ENCODE measurements around the gene BTD.
A peak's percentile ranks its signal among the peaks of the same experiment; 100 is the strongest.

The BTD gene

DNA sequence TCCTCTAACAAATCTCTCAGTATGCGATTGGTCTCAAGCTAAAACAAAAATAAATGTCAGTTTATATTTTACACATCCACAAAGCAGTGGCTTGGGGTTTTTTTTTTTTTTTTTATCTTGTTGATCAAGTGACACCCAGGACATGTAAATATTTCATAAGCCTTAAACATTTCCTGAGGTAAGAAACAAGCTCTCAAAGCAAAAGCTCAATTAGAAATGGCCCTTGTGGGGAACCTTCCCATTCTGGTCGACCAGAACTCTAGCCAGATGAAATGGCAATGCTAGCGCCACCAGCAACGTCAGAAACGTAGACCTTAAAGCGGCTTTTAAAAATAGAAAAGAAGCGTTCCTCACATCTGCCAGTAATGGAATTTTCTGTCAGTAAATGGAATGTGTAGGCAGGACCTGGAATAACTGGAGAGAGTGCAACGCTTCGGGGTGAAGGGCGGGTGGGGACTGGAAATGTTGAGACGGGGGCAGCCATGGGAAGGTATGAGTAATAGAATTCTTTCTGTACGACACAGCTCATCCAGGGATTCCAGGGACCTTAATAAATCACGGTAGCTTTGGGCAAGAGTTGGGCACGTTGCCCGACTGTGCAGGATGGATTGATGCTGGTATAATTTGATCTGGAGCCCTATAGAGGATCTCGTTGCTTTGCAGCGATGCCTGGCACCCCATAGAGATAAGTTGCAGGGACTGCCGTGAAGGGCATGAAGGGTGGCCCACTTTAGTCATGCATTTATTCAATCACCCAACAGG, 44.4 kb downstream of the BTD start:
- Histone ChIP-seq H3K36me3 (ENCODE audit: control insufficient read depth, low read length) (no peaks in the 10 kb centered on the region), H3K27me3 (ENCODE audit: control insufficient read depth, low read length) (no peaks in the 10 kb centered on the region), H3K4me2 (ENCODE audit: low read length) (no peak overlapping the region), H3K27ac (ENCODE audit: low read depth, low read length) (no peak overlapping the region), H3K9me2 (replicated peaks; ENCODE audit: control insufficient read depth, low read length) (no peaks in the 10 kb centered on the region), H3K4me1 (ENCODE audit: control insufficient read depth, low read length) (peaks cover 21% of the 10 kb centered on the region), H3F3A (ENCODE audit: control insufficient read depth, insufficient read depth) (no peaks in the 10 kb centered on the region), H3K4me3 (ENCODE audit: low read length) (no peak overlapping the region), H4K20me1 (ENCODE audit: control insufficient read depth, insufficient read depth, low read depth, low read length) (no peaks in the 10 kb centered on the region), H3K9me3 (ENCODE audit: control insufficient read depth, insufficient read depth, low read length) (no peaks in the 10 kb centered on the region), H3K79me2 (ENCODE audit: control insufficient read depth, low read length) (no peaks in the 10 kb centered on the region)
- no peak for TF ChIP-seq CTCF (IDR thresholded peaks at IDR 0.05; ENCODE audit: low read depth, low read length, poor library complexity, severe bottlenecking)
- no peak for TF ChIP-seq EZH2phosphoT487 (IDR thresholded peaks at IDR 0.05; ENCODE audit: borderline replicate concordance, low read length)

DNA sequence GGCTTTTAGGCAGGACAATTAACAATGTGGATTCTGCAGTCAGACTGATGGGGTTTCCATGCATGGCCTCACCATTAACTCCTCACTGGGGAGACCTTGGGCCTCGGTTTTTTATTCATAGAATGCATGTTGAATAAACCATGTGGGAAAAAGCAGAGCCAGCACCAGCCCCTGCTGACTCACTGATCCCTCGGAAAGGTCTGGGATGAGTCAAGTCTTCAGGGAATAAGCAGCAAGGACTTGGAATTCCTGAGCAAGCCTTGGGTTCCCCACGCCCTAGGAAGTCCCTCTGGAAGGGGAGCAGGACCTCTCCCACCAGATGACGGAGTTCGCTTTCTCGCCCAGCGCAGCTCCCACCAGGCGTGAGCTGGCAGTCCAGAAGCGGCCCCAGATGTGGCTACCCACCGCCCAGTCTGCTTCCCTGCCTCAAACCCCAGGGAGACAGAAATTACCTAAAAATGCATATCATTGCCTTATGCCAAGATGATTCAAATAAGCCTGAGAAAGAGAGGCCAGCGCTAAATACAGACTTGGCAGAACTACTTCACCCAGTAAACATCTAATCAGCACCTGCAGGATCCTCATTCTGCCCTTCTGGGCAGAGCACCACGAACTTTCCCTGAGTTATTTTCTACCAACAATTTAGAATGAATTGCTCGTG, 45.4 kb downstream of the BTD start:
- Histone ChIP-seq H3K27ac (ENCODE audit: low read depth, low read length) (no peak overlapping the region), H4K20me1 (ENCODE audit: control insufficient read depth, insufficient read depth, low read depth, low read length) (no peaks in the 10 kb centered on the region), H3K36me3 (ENCODE audit: control insufficient read depth, low read length) (no peaks in the 10 kb centered on the region), H3K4me2 (ENCODE audit: low read length) (peak overlapping the region; percentile 57), H3K4me1 (ENCODE audit: control insufficient read depth, low read length) (peaks cover 21% of the 10 kb centered on the region), H3F3A (ENCODE audit: control insufficient read depth, insufficient read depth) (no peaks in the 10 kb centered on the region), H3K9me3 (ENCODE audit: control insufficient read depth, insufficient read depth, low read length) (no peaks in the 10 kb centered on the region), H3K4me3 (ENCODE audit: low read length) (no peak overlapping the region), H3K27me3 (ENCODE audit: control insufficient read depth, low read length) (no peaks in the 10 kb centered on the region), H3K79me2 (ENCODE audit: control insufficient read depth, low read length) (no peaks in the 10 kb centered on the region), H3K9me2 (replicated peaks; ENCODE audit: control insufficient read depth, low read length) (no peaks in the 10 kb centered on the region)
- TF ChIP-seq CTCF (IDR thresholded peaks at IDR 0.05; ENCODE audit: low read depth, low read length, poor library complexity, severe bottlenecking) (no peak), EZH2phosphoT487 (IDR thresholded peaks at IDR 0.05; ENCODE audit: borderline replicate concordance, low read length) (no peak)

GRCh38 chr3:15647611-15648167, 46.1 kb downstream of the BTD start:
- no peaks in the 10 kb centered on the region for H3K9me3 ChIP-seq (ENCODE audit: control insufficient read depth, insufficient read depth, low read length)
- peak overlapping the region; percentile 20; the same call in 1 of the 2 replicates for H3K4me3 ChIP-seq (ENCODE audit: low read length)
- no peak overlapping the region for H3K27ac ChIP-seq (ENCODE audit: low read depth, low read length)
- no peaks in the 10 kb centered on the region for H3F3A ChIP-seq (ENCODE audit: control insufficient read depth, insufficient read depth)
- peak overlapping the region; percentile 57 for H3K4me2 ChIP-seq (ENCODE audit: low read length)
- no peaks in the 10 kb centered on the region for H3K79me2 ChIP-seq (ENCODE audit: control insufficient read depth, low read length)
- no peaks in the 10 kb centered on the region for H4K20me1 ChIP-seq (ENCODE audit: control insufficient read depth, insufficient read depth, low read depth, low read length)
- no peak for TF ChIP-seq EZH2phosphoT487 (IDR thresholded peaks at IDR 0.05; ENCODE audit: borderline replicate concordance, low read length)
- no peak for TF ChIP-seq CTCF (IDR thresholded peaks at IDR 0.05; ENCODE audit: low read depth, low read length, poor library complexity, severe bottlenecking)
- no peaks in the 10 kb centered on the region for H3K36me3 ChIP-seq (ENCODE audit: control insufficient read depth, low read length)
- H3K4me1 ChIP-seq (ENCODE audit: control insufficient read depth, low read length): peaks cover 21% of the 10 kb centered on the region
- H3K9me2 ChIP-seq (replicated peaks; ENCODE audit: control insufficient read depth, low read length): no peaks in the 10 kb centered on the region
- H3K27me3 ChIP-seq (ENCODE audit: control insufficient read depth, low read length): no peaks in the 10 kb centered on the region

Measured in DOHH2 (cell line).